Measurements from ENCODE around the gene MSLN. TPM values are rescaled to one million over a fixed set of nuclear protein-coding genes. Genes with fewer than 3 reads are reported as not detected.
A peak's percentile ranks its signal among the peaks of the same experiment; 100 is the strongest.

MSLN gene
- total and polyA plus RNA-seq, 2 of the 13 experiments (the other 11 are each of a cell fraction or from before 2014, with no cell fraction given) = 2.0 to 2.3 TPM

DNA sequence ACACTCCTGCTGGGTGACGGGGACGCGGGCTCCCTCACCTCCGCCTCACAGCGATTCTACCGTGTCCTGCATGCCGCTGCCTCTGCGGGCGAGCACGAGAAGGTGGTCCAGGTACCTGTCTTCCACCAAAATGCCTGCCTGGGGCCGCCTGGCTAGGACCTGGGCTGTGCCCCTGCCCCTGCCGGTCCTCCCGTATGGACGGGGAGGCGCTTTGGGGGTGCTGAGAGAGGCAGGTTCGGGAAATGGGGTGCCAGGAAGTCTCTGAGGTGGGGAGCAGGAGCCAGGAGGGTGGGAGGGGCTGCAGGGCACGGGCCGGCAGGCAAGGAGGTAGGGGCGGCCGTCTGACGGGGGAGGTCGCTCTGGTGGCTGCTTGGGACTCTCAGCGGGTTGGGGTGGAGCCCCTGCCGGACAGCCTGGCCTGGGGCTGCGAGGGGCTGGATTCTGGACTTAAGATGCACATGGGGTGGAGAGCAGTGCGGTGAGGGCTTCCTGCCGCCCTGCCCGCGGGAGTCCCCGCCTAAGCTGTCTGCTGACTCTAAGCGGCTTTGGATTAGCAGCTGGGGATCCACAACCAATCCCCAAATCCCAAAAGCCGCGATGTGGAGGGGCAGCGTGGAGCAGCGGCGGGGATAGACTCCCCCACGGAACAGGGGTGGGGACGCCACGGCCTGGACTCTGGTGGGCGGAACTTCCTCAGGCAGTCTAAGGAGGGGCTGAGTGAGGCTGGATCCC, 33.7 kb downstream of the MSLN start:
- Histone ChIP-seq H4K20me1 (ENCODE audit: insufficient read depth, low read length) (no peaks in the 10 kb centered on the region), H3K4me1 (ENCODE audit: insufficient read depth, low read length) (peaks cover 6% of the 10 kb centered on the region), H3K9me3 (ENCODE audit: low read length) (no peaks in the 10 kb centered on the region), H3K4me3 (replicated peaks in 1 of 3; ENCODE audit: insufficient read depth in 1 of 3, low read depth in 2 of 3, low read length in 3 of 3) (no peak overlapping the region), H3K36me3 (replicated peaks in 1 of 2; ENCODE audit: control insufficient read depth in 1 of 2, insufficient read depth in 2 of 2, low read length in 2 of 2) (peaks cover 6 to 9% of the 10 kb centered on the region in 2 experiments; a peak in 3 of 5 replicates), H3K4me2 (ENCODE audit: low read depth, low read length) (no peak overlapping the region), H3K79me2 (ENCODE audit: insufficient read depth, low read length) (no peaks in the 10 kb centered on the region), H2AFZ (ENCODE audit: low read length) (no peak overlapping the region), H3K9ac (ENCODE audit: insufficient read depth, low read depth, low read length) (no peak overlapping the region), H3K27ac (ENCODE audit: extremely low read length, insufficient read depth, low read length) (no peak overlapping the region), H3K27me3 (ENCODE audit: control insufficient read depth in 1 of 2, insufficient read depth in 2 of 2, low read length in 2 of 2) (no peaks in the 10 kb centered on the region; a peak in 1 of 5 replicates)
- no TSS peak for BruUV-seq (replicated peaks)
- intact Hi-C loops (cut with micrococcal nuclease; ENCODE audit: unreplicated experiment) (no loop called here), in situ Hi-C loops (cut with HindIII; ENCODE audit: extremely low pct_ligation_motif_present, low pct_unique_long_range_greater_than_20kb) (no loop called here)
- no peak for DNase-seq (ENCODE audit: low spot score)
- TF ChIP-seq ZSCAN12 (CRISPR knock-in tag; IDR thresholded peaks at IDR 0.05) (no peak), AGO2 (optimal IDR thresholded peaks at IDR 0.05; ENCODE audit: low read depth, low read length) (peak; percentile 36)
- no peak for ATAC-seq
- no peak for FAIRE-seq
- WGBS (ENCODE audit: low lambda C conversion rate) = 95% methylated on average over 29 of the region's 40 CpGs
- POLR2A ChIA-PET = no interaction called here
- CTCF ChIA-PET (ENCODE audit: low intra/inter-chr PET ratio, low total read pairs) = no interaction called here

GRCh38 chr16:794853-795466, 34.4 kb downstream of the MSLN start:
- Histone ChIP-seq H3K4me3 (replicated peaks in 1 of 3; ENCODE audit: insufficient read depth in 1 of 3, low read depth in 2 of 3, low read length in 3 of 3) (no peak overlapping the region), H2AFZ (ENCODE audit: low read length) (no peak overlapping the region), H3K79me2 (ENCODE audit: insufficient read depth, low read length) (no peaks in the 10 kb centered on the region), H3K27me3 (ENCODE audit: control insufficient read depth in 1 of 2, insufficient read depth in 2 of 2, low read length in 2 of 2) (no peaks in the 10 kb centered on the region; a peak in 1 of 5 replicates), H3K9me3 (ENCODE audit: low read length) (no peaks in the 10 kb centered on the region), H3K36me3 (replicated peaks in 1 of 2; ENCODE audit: control insufficient read depth in 1 of 2, insufficient read depth in 2 of 2, low read length in 2 of 2) (peaks cover 6 to 9% of the 10 kb centered on the region in 2 experiments; a peak in 3 of 5 replicates), H3K4me1 (ENCODE audit: insufficient read depth, low read length) (no peaks in the 10 kb centered on the region; the same call in 1 of the 2 replicates), H4K20me1 (ENCODE audit: insufficient read depth, low read length) (no peaks in the 10 kb centered on the region), H3K9ac (ENCODE audit: insufficient read depth, low read depth, low read length) (no peak overlapping the region), H3K4me2 (ENCODE audit: low read depth, low read length) (no peak overlapping the region), H3K27ac (ENCODE audit: extremely low read length, insufficient read depth, low read length) (no peak overlapping the region)
- POLR2A ChIA-PET = no interaction called here
- 93% methylated on average over 10 of the region's 31 CpGs for WGBS (ENCODE audit: low lambda C conversion rate)
- intact Hi-C loops (cut with micrococcal nuclease; ENCODE audit: unreplicated experiment) (no loop called here), in situ Hi-C loops (cut with HindIII; ENCODE audit: extremely low pct_ligation_motif_present, low pct_unique_long_range_greater_than_20kb) (no loop called here)
- BruUV-seq (replicated peaks) = no TSS peak
- DNase-seq (ENCODE audit: low spot score) (no peak), ATAC-seq (no peak), FAIRE-seq (no peak)
- TF ChIP-seq ZNF800 (CRISPR knock-in tag; IDR thresholded peaks at IDR 0.05) (no peak), ZNF740 (CRISPR knock-in tag; IDR thresholded peaks at IDR 0.05) (no peak), CBX2 (IDR thresholded peaks at IDR 0.05; ENCODE audit: low read depth, low read length) (no peak), CBX2 (CRISPR knock-in tag; IDR thresholded peaks at IDR 0.05; ENCODE audit: low read depth) (no peak), ZNF251 (CRISPR knock-in tag; IDR thresholded peaks at IDR 0.05) (no peak), RBAK (CRISPR knock-in tag; IDR thresholded peaks at IDR 0.05) (no peak), KDM6A (CRISPR knock-in tag; IDR thresholded peaks at IDR 0.05; ENCODE audit: low read depth) (no peak), MAFG (CRISPR knock-in tag; IDR thresholded peaks at IDR 0.05) (no peak), NFKBIZ (CRISPR knock-in tag; IDR thresholded peaks at IDR 0.05) (no peak)
- TF ChIP-seq, protein P1, sequence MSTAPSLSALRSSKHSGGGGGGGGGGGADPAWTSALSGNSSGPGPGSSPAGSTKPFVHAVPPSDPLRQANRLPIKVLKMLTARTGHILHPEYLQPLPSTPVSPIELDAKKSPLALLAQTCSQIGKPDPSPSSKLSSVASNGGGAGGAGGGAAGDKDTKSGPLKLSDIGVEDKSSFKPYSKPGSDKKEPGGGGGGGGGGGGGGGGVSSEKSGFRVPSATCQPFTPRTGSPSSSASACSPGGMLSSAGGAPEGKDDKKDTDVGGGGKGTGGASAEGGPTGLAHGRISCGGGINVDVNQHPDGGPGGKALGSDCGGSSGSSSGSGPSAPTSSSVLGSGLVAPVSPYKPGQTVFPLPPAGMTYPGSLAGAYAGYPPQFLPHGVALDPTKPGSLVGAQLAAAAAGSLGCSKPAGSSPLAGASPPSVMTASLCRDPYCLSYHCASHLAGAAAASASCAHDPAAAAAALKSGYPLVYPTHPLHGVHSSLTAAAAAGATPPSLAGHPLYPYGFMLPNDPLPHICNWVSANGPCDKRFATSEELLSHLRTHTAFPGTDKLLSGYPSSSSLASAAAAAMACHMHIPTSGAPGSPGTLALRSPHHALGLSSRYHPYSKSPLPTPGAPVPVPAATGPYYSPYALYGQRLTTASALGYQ (CRISPR knock-in tag; IDR thresholded peaks at IDR 0.05) = no peak
- CTCF ChIA-PET (ENCODE audit: low intra/inter-chr PET ratio, low total read pairs) = no interaction called here

Data from HepG2 (cell line).